HepG2 (cell line): ENCODE measurements around the gene ZMYM3. TPM values are rescaled to one million over a fixed set of nuclear protein-coding genes. Genes with fewer than 3 reads are reported as not detected.

Experiments used
- EP300 ChIP-seq, 3 experiments: sonication (generic) in 1 of 3; formaldehyde crosslinking in 1 of 3; IDR thresholded peaks; 2 replicates each; pipeline versions ENCODE4 v1.5.1 to v1.6.1; 2011 to 2020; ENCODE audit warnings: low read depth in 2 of 3, low read length in 2 of 3, borderline replicate concordance in 1 of 3, improper control_type of control experiment in 1 of 3, mild to moderate bottlenecking in 1 of 3, missing genetic modification reagents in 1 of 3, moderate library complexity in 1 of 3
- FUBP1 ChIP-seq: sonication (generic); formaldehyde crosslinking; IDR thresholded peaks from 2 replicates; pipeline ENCODE4 v1.5.1; 2020; ENCODE audit warnings: missing genetic modification reagents, mild to moderate bottlenecking, borderline replicate concordance
- KLF16 ChIP-seq, 2 experiments: sonication (generic) in 1 of 2; formaldehyde crosslinking in 1 of 2; IDR thresholded peaks; 2 replicates each; pipeline versions ENCODE4 v1.6.1 to v1.8.0; 2016 to 2023; ENCODE audit warnings: missing genetic modification reagents in 2 of 2, missing compliant biosample characterization in 1 of 2
- NR2C2 ChIP-seq: sonication (generic); formaldehyde crosslinking; IDR thresholded peaks from 2 replicates; pipeline ENCODE4 v1.4.0; 2020; ENCODE audit warnings: missing genetic modification reagents, mild to moderate bottlenecking, moderate library complexity, borderline replicate concordance
- PAX8 ChIP-seq: sonication (generic); formaldehyde crosslinking; IDR thresholded peaks from 2 replicates; pipeline ENCODE4 v1.8.0; 2022; ENCODE audit warnings: mild to moderate bottlenecking, missing genetic modification reagents, borderline replicate concordance
- PRDM15 ChIP-seq: sonication (generic); formaldehyde crosslinking; IDR thresholded peaks from 2 replicates; pipeline ENCODE4 v1.4.0; 2020; ENCODE audit warnings: missing genetic modification reagents
- SCMH1 ChIP-seq: sonication (generic); formaldehyde crosslinking; IDR thresholded peaks from 2 replicates; pipeline ENCODE4 v1.9.0; 2021; ENCODE audit warnings: missing genetic modification reagents, mild to moderate bottlenecking, borderline replicate concordance
- SMC3 ChIP-seq: IDR thresholded peaks from 2 replicates; pipeline ENCODE4 v1.6.1; 2011; ENCODE audit warnings: low read length, improper control_type of control experiment
- TCF7L2 ChIP-seq: IDR thresholded peaks from 2 replicates; pipeline ENCODE4 v1.6.1; 2011; ENCODE audit warnings: mild to moderate bottlenecking, low read depth, low read length, moderate library complexity
- TRAFD1 ChIP-seq: sonication (generic); formaldehyde crosslinking; IDR thresholded peaks from 2 replicates; pipeline ENCODE4 v1.5.1; 2020; ENCODE audit warnings: missing genetic modification reagents, mild to moderate bottlenecking, borderline replicate concordance
- YY1 ChIP-seq: IDR thresholded peaks from 2 replicates; pipeline ENCODE4 v1.6.1; 2011; ENCODE audit warnings: low read length, low read depth, moderate library complexity, mild to moderate bottlenecking; ENCODE audit not compliant: insufficient read depth, insufficient replicate concordance
- ZBTB46 ChIP-seq: sonication (generic); formaldehyde crosslinking; IDR thresholded peaks from 2 replicates; pipeline ENCODE4 v1.4.0; 2020; ENCODE audit warnings: mild to moderate bottlenecking, missing genetic modification reagents, borderline replicate concordance
- ZNF362 ChIP-seq: sonication (generic); formaldehyde crosslinking; IDR thresholded peaks from 2 replicates; pipeline ENCODE4 v1.4.0; 2020; ENCODE audit warnings: missing genetic modification reagents, mild to moderate bottlenecking, borderline replicate concordance
- ZNF589 ChIP-seq: sonication (generic); formaldehyde crosslinking; conservative IDR thresholded peaks from 2 replicates; pipeline ENCODE4 v1.8.0; 2022; ENCODE audit warnings: mild to moderate bottlenecking, moderate library complexity, missing genetic modification reagents
- ZNF775 ChIP-seq: sonication (generic); formaldehyde crosslinking; IDR thresholded peaks from 2 replicates; pipeline ENCODE4 v1.4.0; 2020; ENCODE audit warnings: missing genetic modification reagents, mild to moderate bottlenecking, moderate library complexity, borderline replicate concordance
- ZNF878 ChIP-seq: sonication (generic); formaldehyde crosslinking; IDR thresholded peaks from 2 replicates; pipeline ENCODE4 v1.8.1; 2023; ENCODE audit warnings: mild to moderate bottlenecking, missing genetic modification reagents, moderate library complexity
- ZZZ3 ChIP-seq: sonication (generic); formaldehyde crosslinking; IDR thresholded peaks from 2 replicates; pipeline ENCODE4 v1.4.0; 2020; ENCODE audit warnings: missing genetic modification reagents, mild to moderate bottlenecking, borderline replicate concordance
- polyA plus RNA-seq, 8 experiments: library from polyadenylated mRNA; depleted of rRNA in 3 of 8; stranded (reverse) in 7 of 8; unstranded in 1 of 8; fragments of >200 nt; fragmentation: Illumina TruSeq in 4 of 8; extraction: Trizol in 4 of 8; gene quantifications; 2 replicates each; pipeline versions ENCODE4 v1.2.1 to v1.2.3, GENCODE V29; 2011 to 2016; ENCODE audit warnings: low read depth in 4 of 8, missing spikeins in 1 of 8, mixed read lengths in 1 of 8; ENCODE audit not compliant: insufficient read depth in 1 of 8
- total RNA-seq, 5 experiments: library from RNA; depleted of rRNA; stranded (reverse); fragments of >200 nt; fragmentation: Illumina TruSeq; extraction: Trizol; gene quantifications; 2 replicates each; pipeline ENCODE4 v1.2.3, GENCODE V29; 2016; ENCODE audit warnings: low read depth in 1 of 5

The ZMYM3 gene
- total and polyA plus RNA-seq, 2 of the 13 experiments (the other 11 are each of a cell fraction or from before 2014, with no cell fraction given) = 26.4 to 35.4 TPM

GRCh38 chrX:71228063-71228642 lies 25.8 kb downstream of the ZMYM3 start (continued):
- no peak for TF ChIP-seq ZNF775 (CRISPR knock-in tag)
- no peak for TF ChIP-seq FUBP1
- no peak for TF ChIP-seq PRDM15 (CRISPR knock-in tag)
- TF ChIP-seq ZBTB46 (CRISPR knock-in tag) = no peak
- no peak for TF ChIP-seq ZZZ3 (CRISPR knock-in tag)
- TF ChIP-seq KLF16 (CRISPR knock-in tag; IDR thresholded peaks at IDR 0.05) = no peak
- no peak for TF ChIP-seq ZNF362
- TF ChIP-seq YY1 = no peak
- peak; percentile 38; the same call in 1 of the 2 replicates for TF ChIP-seq NR2C2
- peak; percentile 33 to 90; a peak in 3 of 4 replicates for TF ChIP-seq EP300 (IDR thresholded peaks at IDR 0.05; ENCODE audit: low read depth in 2 of 2, low read length in 2 of 2)
- TF ChIP-seq EP300 (CRISPR knock-in tag; IDR thresholded peaks at IDR 0.05; ENCODE audit: borderline replicate concordance) = peak; percentile 74; the same call in 1 of the 2 replicates
- TF ChIP-seq TRAFD1 (CRISPR knock-in tag) = no peak
- TF ChIP-seq ZNF878 = no peak
- TF ChIP-seq SCMH1 = no peak
- no peak for TF ChIP-seq ZNF589
- TF ChIP-seq PAX8 (CRISPR knock-in tag) = no peak
- TF ChIP-seq SMC3 = no peak
- TF ChIP-seq TCF7L2 = no peak
